Activated CD8-positive, alpha-beta memory T cell treated with anti-CD3 and anti-CD28 coated beads, Interleukin-2, amount 10 ng/mL, durations not matched to agents 7 days and 5 days (primary cell): ENCODE results near the gene DHX16. TPM values are rescaled to one million over a fixed set of nuclear protein-coding genes. Genes with fewer than 3 reads are reported as not detected.

ENCODE experiments used
- ATAC-seq: fragments of 150-1000 bp; cut with Tn5 transposase; one replicate; pipeline ENCODE4 v1.10.0; 2021; ENCODE audit warnings: moderate library complexity
- CTCF ChIA-PET: fragments of 350-600 bp; sonication (Branson Sonifier 250); formaldehyde crosslinking; loops from one replicate; lab custom pipeline; 2021; ENCODE audit warnings: antibody characterized with exemption; lab: Charles Lee
- DNase-seq: peaks from one replicate; pipeline ENCODE4 v3.0.0-alpha.2; 2020
- H3K27ac Mint-ChIP-seq: one replicate; pipeline ENCODE4 v1.8.0; 2021; ENCODE audit warnings: mild to moderate bottlenecking, mixed read lengths
- H3K27me3 Mint-ChIP-seq: one replicate; pipeline ENCODE4 v1.8.0; 2021; ENCODE audit warnings: mixed read lengths
- H3K36me3 Mint-ChIP-seq: one replicate; pipeline ENCODE4 v1.8.0; 2021; ENCODE audit warnings: mild to moderate bottlenecking, mixed read lengths
- H3K4me1 Mint-ChIP-seq: one replicate; pipeline ENCODE4 v1.8.0; 2021; ENCODE audit warnings: mixed read lengths
- H3K4me3 Mint-ChIP-seq: one replicate; pipeline ENCODE4 v1.8.0; 2021; ENCODE audit warnings: mild to moderate bottlenecking, moderate library complexity, mixed read lengths
- H3K9me3 Mint-ChIP-seq: one replicate; pipeline ENCODE4 v1.8.0; 2022; ENCODE audit warnings: low read depth, mixed read lengths
- total RNA-seq, 2 experiments: library from RNA; stranded (reverse); gene quantifications; one replicate each; pipeline ENCODE4 v1.2.3, GENCODE V29; 2021

DHX16 gene
- total RNA-seq, 2 experiments from 2014 or later = 39.5 to 49.6 TPM

DNA sequence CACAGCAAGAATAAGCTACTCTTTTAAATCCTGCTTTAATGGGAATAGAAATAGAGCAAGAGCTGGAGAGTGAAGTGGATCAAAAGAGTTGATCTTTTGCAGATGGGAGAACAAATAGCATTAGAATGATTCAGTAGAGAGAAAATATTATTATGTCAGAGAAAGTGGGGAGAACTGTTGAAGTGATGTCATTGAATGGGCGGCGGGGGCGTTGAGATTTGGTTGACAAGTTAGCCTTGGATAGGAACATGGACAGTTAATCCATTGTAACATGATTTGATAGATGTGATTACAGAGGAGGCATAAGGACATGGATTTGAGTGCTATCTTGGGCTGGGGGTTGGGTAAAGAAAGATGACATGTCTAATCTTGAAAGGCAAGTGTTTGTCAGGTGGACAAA is 37.0 kb downstream of the DHX16 start:
- ATAC-seq (no peak), DNase-seq (no peak)
- CTCF ChIA-PET = no interaction called here
- Mint-ChIP-seq H3K4me3 (no peak overlapping the region), H3K4me1 (peaks cover 7% of the 10 kb centered on the region), H3K27me3 (no peaks in the 10 kb centered on the region), H3K36me3 (peaks cover 15% of the 10 kb centered on the region), H3K9me3 (no peaks in the 10 kb centered on the region), H3K27ac (no peak overlapping the region)

GRCh38 chr6:30626484-30627366 is 46.1 kb downstream of the DHX16 start, which contains the start of gene ATAT1:
ATAT1 (plus strand) TSS chr6:30626874.
- Mint-ChIP-seq H3K4me1 (peaks cover 30% of the 10 kb centered on the region), H3K27ac (peak within 1 kb of the TSS; percentile 97), H3K27me3 (no peaks in the 10 kb centered on the region), H3K36me3 (peaks cover 39% of the 10 kb centered on the region), H3K4me3 (peak within 1 kb of the TSS; percentile 90), H3K9me3 (no peaks in the 10 kb centered on the region)
- ATAC-seq = peak; percentile 99
- CTCF ChIA-PET = interaction anchor here (1.0 to 2.8 kb wide), 13 partner anchors 9 to 281 kb away, joined by 3 to 18 read pairs (median 5); partner anchors contain the start of genes DHX16 and MRPS18B
- peak; percentile 92 for DNase-seq

- H3K4me3 Mint-ChIP-seq = no peak overlapping the region
- H3K27ac Mint-ChIP-seq = peak overlapping the region; percentile 17
- no peak for ATAC-seq
- peaks cover 41% of the 10 kb centered on the region for H3K36me3 Mint-ChIP-seq
- H3K4me1 Mint-ChIP-seq = peaks cover 34% of the 10 kb centered on the region
- H3K9me3 Mint-ChIP-seq = no peaks in the 10 kb centered on the region
- no peak for DNase-seq
- CTCF ChIA-PET = interaction anchor here (1.0 to 2.8 kb wide), 8 partner anchors 13 to 106 kb away, joined by 3 to 18 read pairs (median 4); partner anchors contain the start of gene DHX16
- H3K27me3 Mint-ChIP-seq = no peaks in the 10 kb centered on the region
Observed at GRCh38 chr6:30625511-30625910, 47.3 kb downstream of the DHX16 start.

DNA sequence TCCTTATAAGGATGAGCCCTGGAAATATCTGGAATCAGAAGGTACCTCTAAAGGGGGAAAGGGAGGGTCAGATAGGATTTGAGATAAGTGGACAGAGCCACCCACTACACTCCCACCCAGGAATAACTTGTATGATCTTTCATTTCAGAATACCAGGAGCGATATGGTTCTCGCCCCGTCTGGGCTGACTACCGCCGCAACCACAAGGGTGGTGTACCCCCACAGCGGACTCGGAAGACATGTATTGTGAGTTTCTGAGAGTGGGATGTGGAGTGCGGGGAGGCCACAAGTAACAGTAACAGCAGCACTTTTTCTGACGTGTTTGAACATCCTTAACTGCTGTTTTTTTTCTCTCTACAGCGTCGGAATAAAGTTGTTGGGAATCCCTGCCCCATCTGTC is 53.2 kb downstream of the DHX16 start:
- Mint-ChIP-seq H3K4me3 (peak overlapping the region; percentile 97), H3K27me3 (peaks cover 3% of the 10 kb centered on the region), H3K9me3 (no peaks in the 10 kb centered on the region), H3K36me3 (peaks cover 53% of the 10 kb centered on the region), H3K27ac (peak overlapping the region; percentile 100), H3K4me1 (peaks cover 22% of the 10 kb centered on the region)
- CTCF ChIA-PET = interaction anchor here (1.2 to 2.5 kb wide), 4 partner anchors 21 to 111 kb away, joined by 3 to 9 read pairs (median 8); no protein-coding TSS in a partner anchor
- ATAC-seq = no peak
- DNase-seq = no peak

- Mint-ChIP-seq H3K9me3 (no peaks in the 10 kb centered on the region), H3K27ac (peak overlapping the region; percentile 100), H3K36me3 (peaks cover 59% of the 10 kb centered on the region), H3K27me3 (peaks cover 3% of the 10 kb centered on the region), H3K4me1 (peaks cover 33% of the 10 kb centered on the region), H3K4me3 (peak overlapping the region; percentile 97)
- CTCF ChIA-PET = interaction anchor here (1.0 to 2.5 kb wide), 15 partner anchors 8 to 462 kb away, joined by 3 to 9 read pairs (median 5); partner anchors contain the start of genes ABCF1 and ATAT1
- DNase-seq (no peak), ATAC-seq (no peak)
Observed at GRCh38 chr6:30618270-30618797, 54.5 kb downstream of the DHX16 start.

- CTCF ChIA-PET = interaction anchor here (1.0 to 2.5 kb wide), 15 partner anchors 9 to 462 kb away, joined by 3 to 9 read pairs (median 5); partner anchors contain the start of genes ABCF1 and ATAT1
- peaks cover 3% of the 10 kb centered on the region for H3K27me3 Mint-ChIP-seq
- no peaks in the 10 kb centered on the region for H3K9me3 Mint-ChIP-seq
- H3K4me3 Mint-ChIP-seq = peak within 1 kb of the TSS; percentile 97
- H3K36me3 Mint-ChIP-seq = peaks cover 59% of the 10 kb centered on the region
- peaks cover 39% of the 10 kb centered on the region for H3K4me1 Mint-ChIP-seq
- DNase-seq (peak; percentile 99), ATAC-seq (peak; percentile 82)
- H3K27ac Mint-ChIP-seq = peak within 1 kb of the TSS; percentile 100
Observed at GRCh38 chr6:30617565-30618269, 55.1 kb downstream of the DHX16 start, which contains the start of gene MRPS18B. MRPS18B (plus strand) TSS chr6:30617840; CDS start chr6:30617866, 26 bp downstream.

GRCh38 chr6:30616811-30617564 is 55.8 kb downstream of the DHX16 start, which contains the start of gene PPP1R10:
PPP1R10 (minus strand) TSS chr6:30617243; CDS start chr6:30609944, 7,299 bp downstream.
- Mint-ChIP-seq H3K4me1 (peaks cover 42% of the 10 kb centered on the region), H3K9me3 (no peaks in the 10 kb centered on the region), H3K4me3 (peak within 1 kb of the TSS; percentile 97), H3K27ac (peak within 1 kb of the TSS; percentile 100), H3K36me3 (peaks cover 58% of the 10 kb centered on the region), H3K27me3 (peaks cover 3% of the 10 kb centered on the region)
- CTCF ChIA-PET = interaction anchor here (1.0 to 2.5 kb wide), 10 partner anchors 10 to 105 kb away, joined by 3 to 9 read pairs (median 6); partner anchors contain the start of gene ATAT1
- ATAC-seq (peak; percentile 80), DNase-seq (peak; percentile 100)

GRCh38 chr6:30615958-30616810 is 56.6 kb downstream of the DHX16 start:
- H3K27me3 Mint-ChIP-seq = peaks cover 3% of the 10 kb centered on the region
- peaks cover 62% of the 10 kb centered on the region for H3K36me3 Mint-ChIP-seq
- H3K27ac Mint-ChIP-seq = peak overlapping the region; percentile 100
- H3K9me3 Mint-ChIP-seq = no peaks in the 10 kb centered on the region
- CTCF ChIA-PET = interaction anchor here (1.3 to 4.3 kb wide), 7 partner anchors 11 to 115 kb away, joined by 3 to 40 read pairs (median 14); partner anchors contain the start of gene ATAT1
- peak overlapping the region; percentile 97 for H3K4me3 Mint-ChIP-seq
- peaks cover 48% of the 10 kb centered on the region for H3K4me1 Mint-ChIP-seq
- no peak for DNase-seq
- ATAC-seq = no peak

- DNase-seq (peak; percentile 62), ATAC-seq (no peak)
- Mint-ChIP-seq H3K4me3 (peak overlapping the region; percentile 97), H3K9me3 (no peaks in the 10 kb centered on the region), H3K27ac (peak overlapping the region; percentile 100), H3K36me3 (peaks cover 65% of the 10 kb centered on the region), H3K4me1 (peaks cover 53% of the 10 kb centered on the region), H3K27me3 (peaks cover 3% of the 10 kb centered on the region)
- CTCF ChIA-PET = interaction anchor here (0.6 to 4.3 kb wide), 21 partner anchors 11 to 401 kb away, joined by 3 to 40 read pairs (median 4); partner anchors contain the start of genes ATAT1, DHX16 and PRR3
Observed at GRCh38 chr6:30615219-30615957, 57.4 kb downstream of the DHX16 start.

GRCh38 chr6:30614843-30615218 is 58.0 kb downstream of the DHX16 start:
- H3K27me3 Mint-ChIP-seq = peaks cover 3% of the 10 kb centered on the region
- peaks cover 57% of the 10 kb centered on the region for H3K4me1 Mint-ChIP-seq
- peak overlapping the region; percentile 97 for H3K4me3 Mint-ChIP-seq
- CTCF ChIA-PET = interaction anchor here (0.6 to 4.3 kb wide), 23 partner anchors 12 to 401 kb away, joined by 3 to 40 read pairs (median 4); partner anchors contain the start of genes ATAT1, DHX16 and PRR3
- H3K27ac Mint-ChIP-seq = peak overlapping the region; percentile 100
- peaks cover 69% of the 10 kb centered on the region for H3K36me3 Mint-ChIP-seq
- DNase-seq = peak; percentile 94
- H3K9me3 Mint-ChIP-seq = no peaks in the 10 kb centered on the region
- ATAC-seq = peak; percentile 59
